Glutamatergic neuron (in vitro differentiated cells): ENCODE data around the gene ERGIC1. TPM values are rescaled to one million over a fixed set of nuclear protein-coding genes. Genes with fewer than 3 reads are reported as not detected.

ENCODE experiments used
- DNase-seq: peaks from one replicate; pipeline ENCODE4 v3.0.0; 2022
- H3K27ac Mint-ChIP-seq: one replicate; pipeline ENCODE4 v1.8.0; 2020; ENCODE audit warnings: mild to moderate bottlenecking, mixed read lengths, inconsistent platforms; ENCODE audit not compliant: unreplicated experiment
- H3K27me3 Mint-ChIP-seq: one replicate; pipeline ENCODE4 v1.8.0; 2020; ENCODE audit warnings: mild to moderate bottlenecking, moderate library complexity, mixed read lengths, inconsistent platforms; ENCODE audit not compliant: unreplicated experiment
- H3K36me3 Mint-ChIP-seq: one replicate; pipeline ENCODE4 v1.8.0; 2020; ENCODE audit warnings: mild to moderate bottlenecking, mixed read lengths, inconsistent platforms; ENCODE audit not compliant: unreplicated experiment
- H3K4me1 Mint-ChIP-seq: one replicate; pipeline ENCODE4 v1.8.0; 2020; ENCODE audit warnings: mild to moderate bottlenecking, low read depth, mixed read lengths, inconsistent platforms; ENCODE audit not compliant: unreplicated experiment
- H3K4me3 Mint-ChIP-seq: one replicate; pipeline ENCODE4 v1.8.0; 2020; ENCODE audit warnings: mild to moderate bottlenecking, mixed read lengths, inconsistent platforms; ENCODE audit not compliant: unreplicated experiment
- H3K9me3 Mint-ChIP-seq: one replicate; pipeline ENCODE4 v1.8.0; 2020; ENCODE audit warnings: mild to moderate bottlenecking, moderate library complexity, mixed read lengths, inconsistent platforms; ENCODE audit not compliant: unreplicated experiment
- CTCF ChIP-seq: fragments of 200-600 bp; sonication (generic); IDR thresholded peaks from one replicate; pipeline ENCODE4 v1.5.0; 2021; ENCODE audit not compliant: partially characterized antibody, unreplicated experiment
- total RNA-seq: library from RNA; stranded (reverse); fragmentation: NEBNext Ultra II Directional; extraction: Animal tissue kit (Norgen Biotek cat#: 25700); gene quantifications from one replicate; pipeline ENCODE4 v1.2.1, GENCODE V29; 2021; ENCODE audit not compliant: unreplicated experiment

Gene ERGIC1
- total RNA-seq, 1 donor from 2014 or later = 76.2 TPM

DNA sequence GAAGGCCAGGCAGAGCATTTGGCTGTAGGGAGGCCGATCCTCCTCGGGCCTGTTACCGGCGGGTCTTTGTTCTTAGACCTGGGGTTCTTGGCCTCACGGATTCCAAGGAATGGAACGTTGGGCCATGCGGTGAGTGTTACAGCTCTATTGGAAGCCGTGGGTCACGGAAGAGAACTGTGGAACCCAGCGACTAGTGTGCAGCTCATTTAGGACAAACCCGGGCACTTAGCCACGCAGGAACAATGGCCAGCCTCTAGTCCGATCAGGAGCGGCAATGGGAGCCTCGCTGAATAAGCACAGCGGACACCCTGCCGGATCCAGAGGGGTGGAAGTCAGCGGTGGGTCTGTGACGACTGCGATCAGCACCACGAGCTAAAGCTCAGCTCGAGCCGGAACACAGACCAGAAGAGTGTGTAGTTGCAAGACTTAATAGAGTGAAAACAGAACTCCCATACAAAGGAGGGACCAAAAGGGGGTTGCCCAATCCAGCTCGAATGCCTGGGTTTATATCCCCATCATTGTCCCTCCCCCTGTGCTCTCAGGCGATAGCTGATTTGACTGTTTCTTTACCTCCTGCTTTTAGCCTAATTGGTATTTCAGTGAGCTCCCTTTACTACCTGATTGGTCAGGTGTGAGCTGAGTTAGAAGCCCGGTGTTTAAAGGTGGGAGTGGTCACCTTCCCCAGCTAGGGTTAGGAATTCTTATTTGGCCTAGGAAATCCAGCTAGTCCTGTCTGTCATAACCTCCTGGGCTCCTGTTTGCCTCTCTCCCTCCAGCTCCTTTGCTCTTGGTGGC is 71.5 kb downstream of the ERGIC1 start:
- H3K9me3 Mint-ChIP-seq = peaks cover 8% of the 10 kb centered on the region
- H3K36me3 Mint-ChIP-seq = peaks cover 5% of the 10 kb centered on the region
- H3K27me3 Mint-ChIP-seq = peaks cover 11% of the 10 kb centered on the region
- no peak overlapping the region for H3K4me3 Mint-ChIP-seq
- H3K4me1 Mint-ChIP-seq = peaks cover 33% of the 10 kb centered on the region
- no peak overlapping the region for H3K27ac Mint-ChIP-seq
- no peak for DNase-seq
- TF ChIP-seq CTCF = no peak

- H3K4me1 Mint-ChIP-seq = peaks cover 33% of the 10 kb centered on the region
- H3K27ac Mint-ChIP-seq = no peak overlapping the region
- DNase-seq = no peak
- H3K36me3 Mint-ChIP-seq = peaks cover 5% of the 10 kb centered on the region
- no peak overlapping the region for H3K4me3 Mint-ChIP-seq
- peaks cover 8% of the 10 kb centered on the region for H3K9me3 Mint-ChIP-seq
- H3K27me3 Mint-ChIP-seq = peaks cover 11% of the 10 kb centered on the region
- no peak for TF ChIP-seq CTCF
These were observed 72.4 kb downstream of the ERGIC1 start for GRCh38 chr5:172906436-172906835.

- Mint-ChIP-seq H3K27me3 (peaks cover 11% of the 10 kb centered on the region), H3K9me3 (peaks cover 8% of the 10 kb centered on the region), H3K4me1 (peaks cover 33% of the 10 kb centered on the region), H3K27ac (no peak overlapping the region), H3K4me3 (no peak overlapping the region), H3K36me3 (peaks cover 5% of the 10 kb centered on the region)
- no peak for TF ChIP-seq CTCF
- DNase-seq = no peak
These were observed 72.8 kb downstream of the ERGIC1 start for GRCh38 chr5:172906888-172907287.

DNA sequence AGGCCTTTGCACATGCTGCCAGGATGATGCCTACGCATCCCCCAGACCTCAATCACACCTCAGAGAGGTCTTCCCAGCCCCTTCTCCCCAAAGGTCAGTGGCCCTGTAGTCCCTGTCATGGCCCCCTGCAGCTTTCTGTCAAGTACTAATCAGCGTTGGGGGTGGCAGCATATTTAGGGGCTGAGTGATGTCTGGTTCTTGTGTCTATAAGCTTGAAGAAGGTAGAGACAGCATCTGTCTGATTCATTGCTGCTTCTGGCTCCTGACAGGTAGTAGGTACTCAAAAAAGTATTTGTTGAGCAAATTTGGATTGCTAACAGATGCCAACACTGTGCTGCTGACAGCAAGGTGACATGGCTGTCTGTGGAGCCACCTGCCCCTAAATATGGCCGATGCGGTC is 73.6 kb downstream of the ERGIC1 start:
- Mint-ChIP-seq H3K27ac (no peak overlapping the region), H3K4me3 (no peak overlapping the region), H3K27me3 (peaks cover 11% of the 10 kb centered on the region), H3K4me1 (peaks cover 33% of the 10 kb centered on the region), H3K9me3 (peaks cover 8% of the 10 kb centered on the region), H3K36me3 (peaks cover 5% of the 10 kb centered on the region)
- TF ChIP-seq CTCF = no peak
- no peak for DNase-seq

GRCh38 chr5:172908662-172909061 is 74.6 kb downstream of the ERGIC1 start:
- Mint-ChIP-seq H3K27me3 (peaks cover 6% of the 10 kb centered on the region), H3K27ac (no peak overlapping the region), H3K4me1 (peaks cover 29% of the 10 kb centered on the region)

More at GRCh38 chr5:172908662-172909061, 74.6 kb downstream of the ERGIC1 start:
- H3K4me3 Mint-ChIP-seq = no peak overlapping the region
- TF ChIP-seq CTCF = no peak
- DNase-seq = no peak
- peaks cover 5% of the 10 kb centered on the region for H3K36me3 Mint-ChIP-seq
- H3K9me3 Mint-ChIP-seq = peaks cover 6% of the 10 kb centered on the region
